NOMO-1 (cell line): ENCODE data around the gene ZNF93.
"Not testable (repeated sequence)": the region's sequence is repeated elsewhere in the genome, so short reads cannot be mapped to it uniquely, and the experiment has no call there.

ENCODE experiments used
- DNase-seq, 2 experiments: peaks; one replicate each; lab custom pipeline; 2025; ENCODE audit not compliant: unreplicated experiment in 2 of 2; lab: John Stamatoyannopoulos, UW

The ZNF93 gene

GRCh38 chr19:19900729-19901444 lies at the start of gene ZNF93:
Gene ZNF93, plus strand, starts transcription at chr19:19900946. Its CDS starts 143 bp downstream, at chr19:19901089.
- peak; percentile 88 to 91 for DNase-seq

GRCh38 chr19:19851740-19852139 lies 49.0 kb upstream of the ZNF93 start:
- DNase-seq, result not testable (repeated sequence)

GRCh38 chr19:19858751-19859150 lies 42.0 kb upstream of the ZNF93 start:
- no peak for DNase-seq

- no peak for DNase-seq
Observed at GRCh38 chr19:19860756-19861390, 39.9 kb upstream of the ZNF93 start.

DNA sequence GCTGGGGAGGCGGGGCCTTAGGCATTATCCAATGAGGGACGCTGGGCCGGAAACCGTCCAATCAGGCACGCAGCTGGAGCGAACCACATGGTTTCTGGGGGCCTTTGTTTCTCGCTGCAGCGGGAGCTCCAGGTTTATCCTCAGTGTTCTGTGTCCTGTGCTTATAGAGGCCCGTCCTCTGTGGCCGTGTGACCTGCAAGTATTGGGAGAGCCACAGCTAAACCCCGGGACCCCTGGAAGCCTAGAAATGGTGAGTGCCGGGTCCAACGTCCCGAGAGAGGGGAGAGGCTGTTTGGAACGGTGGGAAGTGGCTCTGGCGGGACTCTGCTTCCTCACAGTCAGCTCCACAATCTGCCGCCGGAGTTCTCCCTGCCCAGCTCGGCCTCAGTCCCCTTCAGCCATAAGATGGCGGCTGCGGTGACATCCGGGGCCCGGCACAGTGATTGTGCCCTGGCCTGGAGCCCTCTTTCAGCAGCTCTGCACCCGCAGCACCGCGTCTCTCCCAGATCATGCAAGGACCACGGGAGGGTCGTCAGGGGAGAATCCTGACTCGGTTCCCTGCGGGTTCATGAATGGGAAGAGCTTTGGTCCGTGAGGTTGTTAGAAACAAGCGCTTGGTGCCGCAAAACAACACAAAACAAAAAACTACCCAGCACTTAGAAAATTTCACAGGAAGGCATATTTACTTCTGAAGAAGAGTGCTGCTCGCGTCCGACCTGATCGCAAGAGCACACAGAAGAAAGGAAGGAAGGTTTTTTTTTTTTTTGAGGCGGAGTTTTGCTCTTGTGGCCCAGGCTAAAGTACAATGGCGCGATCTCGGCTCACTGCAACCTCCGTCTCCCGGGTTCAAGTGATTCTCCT lies 34.8 kb upstream of the ZNF93 start, which contains the start of gene ZNF253:
ZNF253 (plus strand) TSS at position 133 of the 861 bp plus-strand sequence; CDS start at position 248, 115 bp downstream.
- peak; percentile 93 to 95 for DNase-seq

DNA sequence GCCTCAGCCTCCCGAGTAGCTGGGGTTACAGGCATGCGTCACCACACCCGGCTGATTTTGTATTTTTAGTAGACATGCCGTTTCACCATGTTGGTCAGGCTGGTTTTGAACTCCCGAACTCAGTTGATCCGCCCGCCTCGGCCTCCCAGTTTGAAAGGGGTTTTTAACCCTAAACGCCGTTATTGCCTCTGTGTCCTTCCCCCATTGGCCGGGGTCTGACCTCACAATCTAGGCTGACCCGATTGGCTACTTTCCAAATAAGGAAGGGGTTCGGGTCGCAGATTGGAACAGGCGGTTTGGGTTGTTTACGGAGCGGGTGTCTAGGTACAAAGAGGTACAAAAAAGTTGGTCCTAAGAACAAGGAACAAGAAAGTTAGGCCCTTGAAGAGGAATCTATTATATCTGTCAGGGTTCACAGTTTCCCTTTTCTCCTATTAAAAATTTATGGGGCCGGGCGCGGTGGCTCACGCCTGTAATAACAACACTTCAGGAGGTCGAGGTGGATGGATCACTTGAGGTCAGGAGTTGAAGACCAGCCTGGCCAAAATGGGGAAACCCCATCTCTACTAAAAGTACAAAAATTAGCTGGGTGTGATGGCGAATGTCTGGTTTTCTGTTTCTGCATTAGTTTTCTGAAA lies 34.0 kb upstream of the ZNF93 start:
- peak; percentile 43 to 46 for DNase-seq

GRCh38 chr19:19870086-19870485 lies 30.7 kb upstream of the ZNF93 start:
- DNase-seq, result not testable (repeated sequence)

DNA sequence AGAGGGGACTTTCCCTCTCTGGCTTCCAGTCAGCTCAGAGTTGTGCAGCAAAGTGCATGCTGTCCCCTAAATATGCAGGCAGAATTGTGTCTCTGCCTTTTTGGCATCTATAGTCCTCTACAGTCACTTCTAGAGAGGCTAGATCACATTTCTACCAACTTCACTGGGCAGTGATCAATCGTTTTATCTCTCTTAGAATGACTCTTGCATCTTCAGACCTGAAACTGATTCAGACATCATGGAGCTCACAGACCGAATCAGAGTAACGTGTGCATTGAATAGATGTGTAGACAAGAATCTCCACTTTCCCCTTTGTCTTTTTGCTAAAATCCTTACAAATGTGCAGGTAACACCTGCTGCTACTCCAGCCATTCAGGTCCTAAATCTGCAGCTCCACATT lies 28.8 kb upstream of the ZNF93 start:
- no peak for DNase-seq

DNA sequence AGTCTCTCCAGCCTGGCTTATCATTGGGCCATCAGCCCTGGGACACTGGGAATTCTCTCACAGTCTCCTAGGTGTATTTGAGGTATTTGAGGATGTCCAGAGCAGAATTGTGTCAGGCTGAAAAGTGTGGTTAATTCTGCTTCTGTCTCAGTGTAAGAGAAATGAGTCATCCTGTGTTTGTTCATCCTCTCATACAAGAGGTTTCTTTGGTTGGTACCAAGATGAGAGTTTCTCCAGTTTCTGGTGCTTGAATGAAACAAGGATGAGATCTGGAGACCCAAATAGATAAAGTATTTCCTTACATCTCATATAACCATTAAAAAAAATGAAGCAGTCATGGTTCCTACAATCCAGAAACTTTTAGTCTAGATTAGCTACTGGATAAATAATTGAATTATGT lies 27.4 kb upstream of the ZNF93 start:
- DNase-seq, result no peak

GRCh38 chr19:19877724-19878123 lies 23.0 kb upstream of the ZNF93 start:
- no peak for DNase-seq

DNA sequence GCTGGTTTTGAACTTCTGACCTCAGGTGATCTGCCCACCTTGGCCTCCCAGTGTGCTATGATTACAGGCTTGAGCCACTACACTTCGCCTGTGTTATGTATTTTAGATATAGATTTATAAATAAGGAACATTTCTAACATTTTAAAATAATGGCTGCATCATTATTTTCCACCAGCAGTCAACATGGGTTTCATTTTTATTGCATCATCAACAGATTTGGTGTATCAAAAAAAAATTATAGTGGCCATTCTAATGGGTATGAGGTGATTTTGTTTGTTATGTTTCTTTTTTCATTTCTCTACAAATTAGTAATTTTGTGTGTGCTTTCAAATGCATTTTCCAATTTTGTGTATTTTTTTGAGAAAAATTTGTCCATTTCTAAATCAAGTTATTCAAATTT lies 16.2 kb upstream of the ZNF93 start:
- no peak for DNase-seq

DNA sequence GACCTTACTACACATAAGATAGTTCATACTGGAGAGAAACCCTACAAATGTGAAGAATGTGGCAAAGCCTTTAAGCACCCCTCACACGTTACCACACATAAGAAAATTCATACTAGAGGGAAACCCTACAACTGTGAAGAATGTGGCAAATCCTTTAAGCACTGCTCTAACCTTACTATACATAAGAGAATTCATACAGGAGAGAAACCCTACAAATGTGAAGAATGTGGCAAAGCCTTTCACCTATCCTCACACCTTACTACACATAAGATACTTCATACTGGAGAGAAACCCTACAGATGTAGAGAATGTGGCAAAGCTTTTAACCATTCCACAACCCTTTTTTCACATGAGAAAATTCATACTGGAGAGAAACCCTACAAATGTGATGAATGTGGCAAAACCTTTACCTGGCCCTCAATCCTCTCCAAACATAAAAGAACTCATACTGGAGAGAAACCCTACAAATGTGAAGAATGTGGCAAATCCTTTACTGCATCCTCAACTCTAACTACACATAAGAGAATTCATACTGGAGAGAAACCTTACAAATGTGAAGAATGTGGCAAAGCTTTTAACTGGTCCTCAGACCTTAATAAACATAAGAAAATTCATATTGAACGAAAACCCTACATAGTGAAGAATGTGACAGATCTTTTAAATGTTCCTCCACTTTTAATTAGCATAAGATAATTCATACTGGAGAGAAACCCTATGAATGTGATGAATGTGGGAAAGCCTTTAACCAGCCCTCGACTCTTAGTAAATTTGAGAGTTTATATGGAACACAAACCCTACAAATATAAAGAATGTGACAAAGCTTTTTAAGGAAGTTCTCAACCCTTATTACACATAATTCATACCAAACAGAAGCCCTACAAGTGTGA lies 8.4 kb upstream of the ZNF93 start:
- DNase-seq, result not testable (repeated sequence)

- peak; percentile 88 to 89 for DNase-seq
Observed at GRCh38 chr19:19900139-19900728, 512 bp upstream of the ZNF93 start.

- DNase-seq, result not testable (repeated sequence)
Observed at GRCh38 chr19:19907551-19907950, 6.8 kb downstream of the ZNF93 start.

DNA sequence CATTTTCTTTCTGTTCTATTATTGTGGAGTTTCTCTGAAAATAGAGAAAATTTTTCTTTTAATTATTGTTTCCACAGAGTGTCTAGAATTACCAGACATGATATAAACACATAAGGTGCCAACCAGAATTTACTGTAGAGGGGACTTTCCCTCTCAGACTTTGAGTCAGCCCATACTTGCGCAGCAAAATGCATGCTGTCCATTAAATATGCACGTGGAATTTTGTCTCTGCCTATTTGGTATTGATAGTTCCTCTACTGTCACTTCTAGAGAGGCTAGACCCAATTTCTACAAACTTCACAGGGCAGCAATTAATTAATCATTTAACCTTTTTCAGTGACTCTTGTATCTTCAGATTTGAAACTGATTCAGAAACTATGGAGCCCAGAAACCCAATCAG lies 8.9 kb downstream of the ZNF93 start:
- DNase-seq, result no peak

DNA sequence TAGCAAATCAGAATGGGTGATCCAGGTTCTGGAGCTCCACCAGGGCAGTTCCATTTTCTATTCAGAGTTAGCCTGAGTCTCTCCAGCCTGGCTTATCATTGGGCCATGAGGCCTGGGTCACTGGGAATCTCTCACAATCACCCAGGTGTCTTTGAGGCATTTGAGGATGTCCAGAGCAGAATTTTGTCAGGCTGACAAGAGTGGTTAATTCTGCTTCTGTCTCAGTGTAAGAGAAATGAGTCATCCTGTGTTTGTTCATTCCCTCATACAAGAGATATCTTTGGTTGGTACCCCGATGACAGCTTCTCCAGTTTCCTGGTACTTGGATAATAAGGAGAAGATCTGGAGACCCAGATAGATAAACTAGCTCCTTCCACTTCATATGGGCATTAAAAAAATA lies 10.4 kb downstream of the ZNF93 start:
- no peak for DNase-seq

DNA sequence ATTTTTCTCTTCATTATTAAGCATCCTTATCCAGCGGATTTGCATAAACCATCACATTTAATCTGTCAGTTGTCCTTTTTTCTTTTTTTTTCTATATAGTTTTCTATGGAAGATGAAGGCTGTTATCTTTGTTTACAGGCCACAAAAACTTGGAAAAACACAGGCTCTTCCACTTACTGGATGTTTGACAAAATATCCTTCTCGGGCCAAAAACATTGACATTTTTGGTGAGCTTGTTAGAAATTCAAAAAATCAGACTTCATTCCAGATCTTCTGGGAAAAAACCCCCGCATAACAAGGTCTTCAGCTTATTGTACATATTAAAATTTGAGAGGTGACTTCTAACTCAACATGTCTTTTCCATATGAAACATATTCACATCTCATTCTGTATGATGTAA lies 13.8 kb downstream of the ZNF93 start:
- DNase-seq, result no peak

GRCh38 chr19:19930417-19930816 lies 29.7 kb downstream of the ZNF93 start:
- DNase-seq, result not testable (repeated sequence)
